GM18867 (cell line): Measurements from ENCODE around the gene APIP.
A peak's percentile ranks its signal among the peaks of the same experiment; 100 is the strongest.
"Not testable (repeated sequence)": the region's sequence is repeated elsewhere in the genome, so short reads cannot be mapped to it uniquely, and the experiment has no call there.

Experiments used
- ATAC-seq: cut with Tn5 transposase; IDR thresholded peaks from one replicate; pipeline ENCODE4 v1.9.1; 2021; ENCODE audit warnings: mild to moderate bottlenecking, moderate library complexity; ENCODE audit not compliant: unreplicated experiment

The APIP gene

DNA sequence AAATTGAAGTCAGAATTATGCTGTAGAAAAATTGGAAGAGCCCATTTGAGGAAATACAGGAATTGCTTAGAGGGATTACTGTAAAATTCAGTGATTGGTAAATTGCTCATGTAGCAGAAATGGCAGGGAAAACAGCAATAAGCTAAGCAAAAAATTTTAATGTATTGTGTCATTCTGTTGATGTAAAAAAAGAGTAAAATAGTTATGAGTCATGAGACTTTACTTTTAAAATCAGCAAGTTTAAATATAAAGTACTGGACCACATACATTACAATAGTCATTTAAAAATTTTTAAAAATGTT lies 10.6 kb upstream of the APIP start:
- no peak for ATAC-seq

DNA sequence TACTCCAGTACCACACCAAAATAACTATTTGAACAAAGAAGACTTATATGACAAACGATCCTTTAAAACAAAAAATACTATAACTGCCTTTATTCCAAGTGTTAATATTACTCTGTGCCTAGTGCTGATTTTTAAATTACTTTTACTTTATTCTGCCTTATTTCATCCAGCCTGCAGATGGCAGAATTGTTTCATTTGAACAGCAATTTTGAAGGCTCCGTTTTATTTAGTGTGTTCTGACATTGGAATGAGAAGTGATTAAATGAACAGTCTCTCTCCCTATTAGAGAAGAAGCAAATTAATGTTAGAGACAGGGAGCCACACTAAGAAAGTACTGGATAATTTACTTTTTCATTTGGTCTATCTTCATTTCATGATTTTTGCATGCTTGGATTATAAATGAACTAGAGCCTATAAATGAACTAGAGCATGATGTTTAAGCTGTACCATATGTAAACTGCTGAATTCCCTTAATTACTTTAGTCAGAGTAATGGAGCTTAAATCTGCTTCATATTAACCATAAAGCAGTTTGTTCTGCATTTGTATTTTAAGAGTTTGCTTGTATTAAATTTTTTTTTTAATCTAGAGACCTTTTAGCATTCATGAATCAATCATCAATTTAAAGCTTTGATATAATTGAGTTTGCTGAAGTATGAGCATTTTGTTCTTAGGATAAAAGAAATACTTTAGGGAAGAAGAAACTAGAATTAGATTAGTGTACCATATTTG lies 10.1 kb upstream of the APIP start:
- no peak for ATAC-seq

DNA sequence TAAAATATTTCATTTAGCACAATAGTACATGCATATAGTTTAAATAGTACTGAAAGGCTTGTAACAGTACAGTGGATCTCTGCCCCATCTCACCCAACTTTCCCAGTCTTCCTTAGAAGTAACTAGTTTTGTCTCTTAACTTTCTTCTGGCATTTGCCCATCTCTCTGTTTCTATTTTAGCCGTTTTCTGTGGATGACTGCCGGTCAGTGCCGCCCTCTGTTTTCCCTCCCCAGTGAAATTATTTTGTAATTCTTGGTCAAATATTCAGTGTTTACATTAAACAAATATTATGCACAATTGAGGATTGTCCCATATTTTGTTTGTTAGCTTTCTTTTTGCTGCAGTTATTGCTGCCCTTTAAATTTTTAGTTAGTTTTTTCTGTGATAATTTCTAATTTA lies 8.5 kb upstream of the APIP start:
- no peak for ATAC-seq

DNA sequence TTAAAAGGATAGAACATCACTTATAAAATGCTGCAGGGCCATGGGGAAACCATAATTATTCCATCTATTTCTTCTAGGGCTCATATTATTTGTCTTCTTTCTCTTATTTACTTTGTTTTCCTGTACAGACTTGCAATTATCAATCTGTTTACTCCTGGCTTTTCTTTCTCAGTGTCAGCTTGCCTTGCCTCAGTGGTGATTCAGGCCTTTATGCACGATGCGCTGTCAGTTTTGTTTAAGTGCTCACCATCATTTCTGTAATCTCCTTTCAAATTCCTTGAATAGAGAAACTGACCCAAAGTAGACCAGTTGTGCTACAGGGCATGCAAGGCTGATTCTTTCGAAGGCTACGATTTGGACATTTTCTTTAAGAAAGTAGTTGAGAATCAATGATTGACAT lies 5.0 kb upstream of the APIP start:
- no peak for ATAC-seq

DNA sequence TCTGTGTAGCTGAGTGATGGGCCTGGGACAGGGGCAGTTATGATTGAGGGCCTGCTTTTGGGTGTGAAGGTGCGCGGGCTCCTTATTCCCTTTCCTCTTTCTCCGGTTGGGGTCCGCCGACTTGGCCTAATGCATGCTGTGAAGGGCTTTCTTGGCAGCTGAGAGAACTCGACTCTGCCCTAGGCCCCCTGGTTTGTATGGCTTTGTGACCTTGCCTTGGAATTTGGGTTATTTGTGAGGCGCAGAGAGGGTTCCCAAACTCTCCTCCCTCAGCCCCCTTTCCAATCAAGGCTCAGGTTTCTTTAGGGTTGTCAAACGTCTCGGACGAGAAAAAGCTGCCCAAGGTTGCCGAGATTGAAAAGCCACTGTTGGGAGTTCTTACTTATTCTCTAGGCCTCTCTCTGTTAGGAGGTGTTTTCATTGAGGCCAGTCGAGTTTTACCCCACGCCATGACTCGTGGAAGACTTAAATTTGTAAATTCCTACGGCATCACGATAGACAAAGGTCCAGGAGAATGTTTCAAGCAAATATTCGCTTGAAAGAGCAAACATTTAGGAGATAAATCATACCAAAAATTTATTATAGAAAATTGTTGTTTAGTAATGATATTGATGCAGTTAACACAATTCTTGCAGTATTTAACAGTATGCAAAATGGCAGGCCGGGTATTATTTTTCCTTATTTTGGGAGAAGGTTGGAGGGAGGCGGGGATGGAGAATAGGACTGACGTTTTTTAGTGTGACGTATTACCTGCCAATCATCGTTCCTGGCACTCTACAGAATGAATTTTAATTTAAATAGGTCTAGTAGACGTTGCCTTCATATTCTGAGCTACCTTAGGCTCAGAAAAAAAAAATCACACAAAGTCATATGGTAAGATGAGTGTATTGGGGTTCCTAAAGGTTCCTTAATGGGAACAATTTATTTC lies 928 bp upstream of the APIP start:
- peak; percentile 25 for ATAC-seq

DNA sequence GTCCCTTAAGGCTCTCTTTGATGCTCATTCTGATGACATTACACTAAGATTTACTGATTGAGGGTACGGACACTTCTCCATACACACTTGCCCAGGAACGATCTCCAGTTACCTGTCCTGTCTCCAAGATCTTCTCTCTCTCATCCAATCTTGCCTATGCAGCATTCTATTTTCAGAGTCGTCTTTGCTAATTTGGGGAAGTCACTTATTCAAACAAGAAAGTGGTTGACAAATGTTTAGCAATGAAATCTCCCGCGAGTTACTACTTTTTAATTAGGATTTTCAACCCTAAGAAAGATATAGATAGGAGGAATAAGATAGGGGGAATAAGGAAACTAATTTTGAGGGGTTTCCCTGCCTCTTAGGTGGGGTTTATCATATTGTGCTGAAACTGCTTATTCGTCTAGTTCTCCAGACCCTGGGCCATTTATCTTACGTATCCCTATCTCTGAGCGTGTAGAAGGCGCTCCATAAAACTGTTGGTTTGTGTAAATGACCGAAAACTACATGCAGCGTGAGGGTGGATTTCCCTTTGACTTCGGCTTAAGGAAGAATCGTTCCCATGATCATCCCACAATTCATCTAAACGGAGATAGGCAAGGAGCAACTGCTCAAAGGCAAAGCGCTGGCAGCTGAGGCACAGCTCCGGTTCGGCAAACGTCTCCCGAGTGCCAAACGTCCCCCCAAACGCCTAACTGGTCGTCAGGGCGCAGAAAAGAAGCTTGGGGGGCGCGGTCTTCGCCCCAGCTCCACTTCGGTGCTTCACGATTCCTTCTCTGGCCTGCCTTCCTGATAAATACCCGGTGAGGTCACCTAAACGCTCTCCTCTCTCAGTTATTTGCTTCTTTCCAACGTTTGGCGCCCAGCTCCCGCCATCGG lies 804 bp downstream of the APIP start:
- peak; percentile 4 for ATAC-seq

DNA sequence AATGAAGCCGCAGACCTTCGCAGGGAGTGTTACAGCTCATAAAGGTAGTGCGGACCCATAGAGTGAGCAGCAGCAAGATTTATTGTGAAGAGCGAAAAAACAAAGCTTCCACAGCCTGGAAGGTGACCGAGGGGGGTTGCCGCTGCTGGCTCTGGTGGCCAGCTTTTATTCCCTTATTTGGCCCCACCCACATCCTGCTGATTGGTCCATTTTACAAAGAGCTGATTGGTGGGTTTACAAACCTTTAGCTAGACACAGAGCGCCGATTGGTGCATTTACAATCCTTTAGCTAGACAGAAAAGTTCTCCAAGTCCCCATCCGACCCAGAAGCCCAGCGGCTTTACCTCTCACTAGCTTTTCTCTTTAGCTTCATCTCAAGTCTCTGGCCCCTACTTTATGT lies 2.6 kb downstream of the APIP start:
- ATAC-seq, result not testable (repeated sequence)

DNA sequence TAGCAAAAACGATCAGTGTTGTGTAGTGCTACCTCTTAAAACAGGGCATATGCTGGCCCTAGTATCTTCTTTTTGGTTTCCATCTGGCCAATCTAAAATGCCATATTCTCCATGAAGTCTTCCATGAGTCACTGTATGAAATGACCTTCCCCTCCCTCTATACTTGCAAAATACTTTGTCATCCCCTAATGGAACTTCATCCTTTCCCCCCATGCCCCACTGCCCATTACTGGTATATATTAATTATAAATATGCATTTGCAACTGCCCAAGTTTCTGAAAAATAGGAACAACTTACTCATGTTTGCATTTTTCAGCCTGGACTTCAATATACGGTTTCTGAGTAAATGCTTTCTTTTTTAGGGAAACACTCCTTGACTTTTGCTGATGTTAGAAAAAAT lies 4.5 kb downstream of the APIP start:
- ATAC-seq, result no peak

DNA sequence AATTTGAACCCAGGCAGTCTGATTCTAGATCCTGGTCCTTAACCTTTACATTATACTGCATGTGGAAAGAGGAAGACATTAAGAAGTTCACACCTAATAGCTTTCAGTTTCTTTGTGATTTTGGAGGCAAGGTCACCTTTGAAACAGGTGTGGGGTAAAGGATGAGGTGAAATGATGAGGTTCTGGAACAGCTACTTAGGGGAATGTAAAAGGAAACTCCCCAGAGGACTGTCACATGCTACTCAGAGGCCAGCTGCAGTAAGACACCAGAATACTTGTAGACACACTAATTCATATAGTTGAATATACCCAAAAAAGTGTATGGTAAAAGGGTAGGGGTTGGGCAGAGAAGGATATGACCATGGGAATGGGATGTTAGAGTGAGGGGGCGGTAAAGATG lies 5.4 kb downstream of the APIP start:
- peak; percentile 43 for ATAC-seq

DNA sequence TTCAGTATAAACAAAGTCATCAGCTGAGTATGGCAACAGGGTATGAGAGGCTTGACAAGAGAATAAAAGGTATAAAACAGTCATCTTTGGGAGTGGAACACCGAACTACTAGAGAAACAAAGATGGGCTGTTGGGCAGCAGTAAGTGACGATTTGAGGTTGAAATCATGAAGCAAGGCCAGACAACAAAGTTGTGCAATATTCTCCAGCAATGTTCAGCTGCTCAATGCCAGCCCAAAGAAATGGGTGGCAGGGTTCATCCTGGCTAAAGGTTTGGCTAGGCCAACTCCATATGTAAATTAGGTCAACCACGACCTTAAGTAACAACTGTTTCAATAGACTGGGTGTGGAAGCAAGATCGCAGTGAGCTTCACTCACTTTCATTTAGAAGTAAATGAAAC lies 6.2 kb downstream of the APIP start:
- ATAC-seq, result no peak

DNA sequence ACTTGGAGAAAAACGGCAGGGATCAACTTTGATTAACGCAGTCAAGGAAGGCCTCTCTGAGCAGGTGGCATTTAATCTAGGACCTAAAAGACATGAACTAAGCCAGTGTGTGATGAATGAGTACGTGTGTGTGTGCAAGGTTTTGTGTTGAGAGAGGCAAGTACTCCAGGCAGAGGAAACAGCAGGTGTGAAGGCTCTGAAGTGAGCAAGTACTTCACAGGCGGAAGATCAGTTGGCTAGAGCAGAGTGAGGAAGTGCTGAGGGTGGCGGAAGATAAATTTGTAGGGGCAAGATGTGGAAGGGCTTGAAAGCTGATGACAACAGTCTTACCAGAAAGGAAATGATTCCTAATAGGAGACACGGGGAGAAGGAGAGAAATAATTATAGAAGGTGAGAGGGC lies 6.8 kb downstream of the APIP start:
- no peak for ATAC-seq

DNA sequence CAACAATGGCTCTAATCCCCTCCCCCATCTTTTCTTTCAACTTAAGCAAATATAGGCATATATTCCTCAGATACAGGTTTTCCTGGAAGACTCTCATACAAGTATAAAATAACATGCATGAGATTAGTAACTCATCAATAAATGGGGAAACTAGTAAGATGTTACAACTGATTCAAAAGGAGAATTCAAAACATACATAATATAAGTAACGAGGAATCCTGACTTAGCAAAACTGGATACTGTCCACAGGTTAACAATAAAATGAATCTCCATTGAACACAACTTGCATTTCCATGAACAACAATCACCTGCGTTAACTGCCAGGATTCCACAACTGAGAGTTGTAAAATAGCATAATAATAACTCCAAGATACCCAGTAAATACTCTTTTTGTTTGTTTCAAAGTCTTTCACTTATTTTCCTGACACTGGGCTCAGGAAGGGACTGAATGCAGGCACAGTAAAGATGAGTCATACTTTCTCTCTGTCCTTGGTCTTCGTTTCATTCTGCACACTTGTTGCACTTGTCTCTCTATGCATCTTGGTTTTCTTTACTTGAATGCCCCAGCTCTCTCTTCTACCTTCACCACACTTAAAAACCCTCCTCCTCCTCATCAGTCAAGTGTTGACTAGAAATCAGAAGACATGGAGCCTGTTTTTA lies 8.1 kb downstream of the APIP start:
- ATAC-seq, result no peak

DNA sequence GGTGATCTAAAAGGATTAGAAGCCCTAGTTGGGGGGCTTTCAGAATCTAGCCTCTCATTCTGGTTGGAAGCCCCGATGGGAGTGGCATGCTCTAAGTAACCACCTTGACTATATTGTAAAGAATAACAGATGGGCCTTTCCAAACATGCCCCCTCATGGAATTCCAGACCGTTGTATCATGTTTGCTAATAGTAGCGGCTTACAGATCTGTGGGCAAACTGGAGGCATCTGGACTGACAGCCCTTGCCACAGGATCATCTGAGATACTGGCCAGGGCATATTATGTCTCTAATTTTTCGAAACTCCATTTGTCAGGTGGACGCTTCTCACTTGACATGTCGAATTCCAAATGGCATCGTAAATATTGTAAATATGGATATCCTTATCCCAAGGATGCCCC lies 10.5 kb downstream of the APIP start:
- no peak for ATAC-seq

DNA sequence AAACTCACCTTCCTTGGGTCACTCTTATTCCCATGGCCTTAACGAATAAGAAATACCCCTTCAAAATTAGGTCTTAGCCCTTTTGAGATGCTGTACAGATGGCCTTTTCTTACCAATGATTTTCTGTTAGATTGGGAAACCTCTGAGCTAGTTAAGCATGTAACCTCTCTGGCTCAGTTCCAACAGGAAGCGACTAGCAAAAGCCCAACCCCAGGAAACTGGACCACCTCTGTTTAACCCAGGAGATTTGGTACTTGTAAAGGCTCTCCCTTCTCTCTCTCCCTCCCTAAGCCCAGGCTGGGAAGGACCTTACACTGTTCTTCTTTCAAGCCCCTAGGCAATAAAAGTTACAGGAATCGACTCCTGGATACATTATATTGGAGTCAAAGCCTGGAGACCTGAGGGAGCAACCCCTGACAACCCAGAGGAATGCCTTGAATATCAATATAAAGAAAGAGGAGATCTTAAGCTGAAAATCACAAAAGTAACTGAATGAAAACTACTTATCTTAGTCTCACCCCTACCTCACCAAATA lies 11.7 kb downstream of the APIP start:
- ATAC-seq, result no peak

DNA sequence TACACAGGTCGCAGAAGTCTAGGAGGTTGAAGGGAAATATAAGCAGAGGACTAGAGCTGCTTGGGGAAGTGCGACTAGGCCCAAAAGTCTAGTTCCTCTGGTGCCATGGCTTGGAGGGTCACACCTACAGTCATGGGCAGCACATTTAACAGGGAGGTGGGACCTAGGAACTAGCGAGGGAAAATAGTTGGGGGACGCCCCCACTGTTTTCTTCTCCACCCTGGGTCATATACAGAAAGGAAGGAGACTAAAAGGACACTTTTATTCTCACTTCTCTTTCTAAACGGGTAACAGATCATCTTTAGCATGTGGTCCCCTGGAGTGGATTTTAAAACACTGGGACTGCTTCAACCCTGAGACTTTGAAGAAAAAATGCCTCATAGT lies 16.6 kb downstream of the APIP start:
- no peak for ATAC-seq

DNA sequence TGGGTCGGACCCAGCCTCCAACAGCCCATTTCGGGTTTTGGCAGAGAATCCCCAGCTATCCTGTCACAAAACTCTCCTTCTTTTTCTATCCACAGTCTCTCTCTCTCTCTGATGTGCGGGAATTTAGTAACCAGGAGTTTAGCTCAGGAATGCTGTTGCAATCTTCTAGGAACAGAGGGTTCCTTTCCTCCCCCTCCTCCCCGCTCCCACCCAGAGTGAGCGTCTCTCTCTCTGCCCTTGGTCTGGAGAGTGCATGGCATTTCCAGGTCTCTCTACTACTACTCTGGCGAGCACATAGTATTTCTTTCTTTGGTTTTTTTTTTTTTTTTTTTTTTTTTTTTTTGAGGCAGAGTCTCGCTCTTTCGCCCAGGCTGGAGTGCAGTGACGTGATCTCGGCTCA lies 17.7 kb downstream of the APIP start:
- ATAC-seq, result no peak

DNA sequence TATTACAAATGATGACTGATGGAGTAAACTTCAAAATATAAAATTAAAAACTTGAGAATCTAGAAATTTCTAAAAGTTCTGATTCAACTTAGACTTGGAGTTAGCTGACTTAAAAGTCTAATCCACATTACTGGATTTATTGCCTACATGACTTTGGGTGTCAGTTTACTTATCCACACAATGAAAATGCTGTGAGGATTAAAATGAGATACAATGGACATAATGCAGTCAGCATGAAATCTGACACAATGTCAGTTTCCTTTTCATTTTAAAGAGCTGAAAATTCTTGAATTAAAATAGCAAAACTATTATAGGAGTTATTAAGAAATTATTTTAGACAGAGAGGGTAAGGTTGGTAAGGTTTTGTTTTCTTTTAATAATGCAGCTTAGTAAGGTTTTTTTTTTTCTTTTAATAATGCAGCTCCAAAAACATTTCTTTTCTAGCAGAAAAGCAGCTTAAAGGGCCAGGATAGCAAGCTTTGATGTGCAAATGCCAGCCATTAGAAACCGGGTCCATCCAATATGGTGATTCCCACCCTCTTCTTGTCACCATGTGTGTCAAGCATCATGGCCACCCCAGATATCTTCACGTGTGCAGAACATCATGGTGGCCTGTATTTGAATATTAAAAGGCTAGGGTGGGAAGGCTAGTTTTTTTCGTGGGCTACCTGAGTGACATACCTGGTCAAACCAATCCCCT lies 18.9 kb downstream of the APIP start:
- ATAC-seq, result no peak

DNA sequence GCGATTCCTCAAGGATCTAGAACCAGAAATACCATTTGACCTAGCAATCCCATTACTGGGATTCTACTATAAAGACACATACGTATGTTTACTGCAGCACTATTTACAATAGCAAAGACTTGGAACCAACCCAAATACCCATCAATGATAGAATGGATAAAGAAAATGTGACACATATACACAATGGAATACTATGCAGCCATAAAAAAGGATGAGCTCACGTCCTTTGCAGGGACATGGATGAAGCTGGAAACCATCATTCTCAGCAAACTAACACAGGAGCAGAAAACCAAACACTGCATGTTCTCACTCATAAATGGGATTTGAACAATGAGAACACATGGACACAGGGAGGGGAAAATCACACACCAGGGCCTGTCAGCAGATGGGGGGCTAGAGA lies 20.0 kb downstream of the APIP start:
- not testable (repeated sequence) for ATAC-seq

DNA sequence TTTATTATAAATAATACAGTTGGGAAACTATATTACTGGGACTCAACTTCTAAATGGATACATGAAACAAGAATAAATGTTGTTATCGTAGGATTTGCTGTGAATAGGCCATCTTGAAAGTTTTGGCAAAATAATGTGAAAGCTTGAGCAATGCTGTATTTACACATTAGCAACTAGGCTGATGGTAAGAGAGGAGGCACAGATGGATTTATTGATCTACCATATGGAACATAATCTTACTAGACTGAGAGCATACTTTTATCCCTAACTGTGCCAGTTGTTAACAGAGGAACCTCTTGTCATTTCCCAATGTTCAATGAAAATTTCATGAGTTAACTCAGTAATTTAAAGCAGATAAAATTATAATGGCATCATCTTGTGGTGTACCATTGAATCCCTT lies 22.8 kb downstream of the APIP start:
- ATAC-seq, result no peak

DNA sequence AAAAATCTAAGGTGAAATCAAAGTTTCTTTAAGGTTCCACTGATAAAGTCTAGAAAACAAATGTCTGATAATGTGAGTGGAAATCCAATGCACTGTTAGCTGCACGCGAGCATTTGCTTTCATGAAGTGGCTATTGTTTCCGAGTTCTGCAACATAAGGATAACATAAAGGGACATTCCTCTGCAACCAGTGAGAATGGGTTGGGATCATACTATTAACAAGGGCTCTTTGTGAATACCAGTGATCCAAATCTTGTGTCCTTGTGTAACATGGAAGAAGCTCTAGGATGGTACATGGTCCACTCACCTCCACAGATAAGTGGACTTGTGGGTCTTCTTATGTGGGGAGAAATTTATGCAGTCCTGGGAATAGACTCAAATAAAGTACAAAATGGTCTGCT lies 24.6 kb downstream of the APIP start:
- ATAC-seq, result no peak
